ENCODE measurements around the gene CENPF. TPM values are rescaled to one million over a fixed set of nuclear protein-coding genes. Genes with fewer than 3 reads are reported as not detected.

Gene CENPF
- total RNA-seq, 1 donor from 2014 or later, result 254 TPM

GRCh38 chr1:214708321-214708955 is 105.4 kb downstream of the CENPF start:
- no peak overlapping the region for H3K27ac ChIP-seq

GRCh38 chr1:214709241-214709640 is 106.2 kb downstream of the CENPF start:
- Histone ChIP-seq H3K4me1 (no peaks in the 10 kb centered on the region), H3K4me3 (no peak overlapping the region), H3K27ac (no peak overlapping the region), H3K79me2 (ENCODE audit: low read depth) (no peaks in the 10 kb centered on the region), H4K20me1 (ENCODE audit: low read depth) (no peaks in the 10 kb centered on the region), H3K9me3 (ENCODE audit: low read depth) (no peaks in the 10 kb centered on the region), H2AFZ (replicated peaks) (no peak overlapping the region), H3K9ac (no peak overlapping the region), H3K4me2 (no peak overlapping the region), H3F3A (ENCODE audit: low read depth) (no peaks in the 10 kb centered on the region), H3K27me3 (no peaks in the 10 kb centered on the region), H3K36me3 (no peaks in the 10 kb centered on the region)
- Mint-ChIP-seq H3K9me3 (peaks cover 13% of the 10 kb centered on the region), H3K36me3 (no peaks in the 10 kb centered on the region), H3K27me3 (ENCODE audit: insufficient read depth, low read depth) (peaks cover 2% of the 10 kb centered on the region), H3K27ac (no peak overlapping the region), H3K4me3 (no peak overlapping the region), H3K4me1 (peaks cover 6% of the 10 kb centered on the region)
- TF ChIP-seq EZH2 (IDR thresholded peaks at IDR 0.05) (no peak), EZH2phosphoT487 (IDR thresholded peaks at IDR 0.05) (no peak), CTCF (IDR thresholded peaks at IDR 0.05) (no peak)
- DNase-seq (ENCODE audit: low spot score), result no peak

More at GRCh38 chr1:214708321-214708955, 105.4 kb downstream of the CENPF start:
- H3K4me1 ChIP-seq, result no peaks in the 10 kb centered on the region
- H3K27me3 ChIP-seq, result no peaks in the 10 kb centered on the region
- H3K4me1 Mint-ChIP-seq, result peaks cover 6% of the 10 kb centered on the region
- TF ChIP-seq CTCF (IDR thresholded peaks at IDR 0.05) (no peak), EZH2phosphoT487 (IDR thresholded peaks at IDR 0.05) (no peak), EZH2 (IDR thresholded peaks at IDR 0.05) (no peak)
- H3K9me3 ChIP-seq (ENCODE audit: low read depth), result no peaks in the 10 kb centered on the region
- H3K9ac ChIP-seq, result no peak overlapping the region
- peaks cover 2% of the 10 kb centered on the region for H3K27me3 Mint-ChIP-seq (ENCODE audit: insufficient read depth, low read depth)
- H4K20me1 ChIP-seq (ENCODE audit: low read depth), result no peaks in the 10 kb centered on the region
- H3K4me2 ChIP-seq, result no peak overlapping the region
- no peaks in the 10 kb centered on the region for H3K36me3 ChIP-seq
- no peaks in the 10 kb centered on the region for H3K36me3 Mint-ChIP-seq
- DNase-seq (ENCODE audit: low spot score), result no peak
- no peak overlapping the region for H3K4me3 ChIP-seq
- H2AFZ ChIP-seq (replicated peaks), result no peak overlapping the region
- no peak overlapping the region for H3K27ac Mint-ChIP-seq
- no peak overlapping the region for H3K4me3 Mint-ChIP-seq
- no peaks in the 10 kb centered on the region for H3F3A ChIP-seq (ENCODE audit: low read depth)
- H3K9me3 Mint-ChIP-seq, result peaks cover 19% of the 10 kb centered on the region
- H3K79me2 ChIP-seq (ENCODE audit: low read depth), result no peaks in the 10 kb centered on the region

- H3K9ac ChIP-seq, result no peak overlapping the region
- H2AFZ ChIP-seq (replicated peaks), result no peak overlapping the region
- H3K4me3 ChIP-seq, result no peak overlapping the region
- Mint-ChIP-seq H3K4me1 (peaks cover 22% of the 10 kb centered on the region), H3K4me3 (no peak overlapping the region), H3K36me3 (no peaks in the 10 kb centered on the region), H3K27me3 (ENCODE audit: insufficient read depth, low read depth) (peaks cover 4% of the 10 kb centered on the region), H3K27ac (no peak overlapping the region), H3K9me3 (no peaks in the 10 kb centered on the region)
- no peaks in the 10 kb centered on the region for H3K36me3 ChIP-seq
- no peak overlapping the region for H3K4me2 ChIP-seq
- H3K27ac ChIP-seq, result no peak overlapping the region
- H4K20me1 ChIP-seq (ENCODE audit: low read depth), result no peaks in the 10 kb centered on the region
- H3K9me3 ChIP-seq (ENCODE audit: low read depth), result no peaks in the 10 kb centered on the region
- H3F3A ChIP-seq (ENCODE audit: low read depth), result no peaks in the 10 kb centered on the region
- DNase-seq (ENCODE audit: low spot score), result no peak
- H3K27me3 ChIP-seq, result no peaks in the 10 kb centered on the region
- TF ChIP-seq EZH2phosphoT487 (IDR thresholded peaks at IDR 0.05) (no peak), CTCF (IDR thresholded peaks at IDR 0.05) (no peak), EZH2 (IDR thresholded peaks at IDR 0.05) (no peak)
- no peaks in the 10 kb centered on the region for H3K79me2 ChIP-seq (ENCODE audit: low read depth)
- peaks cover 14% of the 10 kb centered on the region for H3K4me1 ChIP-seq
These were observed 109.7 kb downstream of the CENPF start for GRCh38 chr1:214712737-214713136.

Other genes with a start within 250 kb of the CENPF start
- 27.3 and 28.3 TPM in 2 replicates for gene PTPN14, start 51.6 kb upstream of the CENPF start, total RNA-seq (ENCODE audit: low replicate concordance)